Lower leg skin (tissue), 3 donors: ENCODE measurements around the gene ICAM5.

ENCODE experiments used
- CTCF ChIP-seq, 3 donors: fragments of 450-650 bp; IDR thresholded peaks; one replicate each; pipeline ENCODE4 v1.5.1; 2016; ENCODE audit warnings: antibody characterized with exemption in 3 of 3, mild to moderate bottlenecking in 3 of 3, moderate library complexity in 2 of 3
- POLR2A ChIP-seq, 2 donors: fragments of 450-650 bp; IDR thresholded peaks; one replicate each; pipeline ENCODE4 v1.6.1; 2016 to 2017; ENCODE audit warnings: antibody characterized with exemption in 2 of 2, mild to moderate bottlenecking in 1 of 2, moderate library complexity in 1 of 2

- TF ChIP-seq CTCF (IDR thresholded peaks at IDR 0.05) (no peak), POLR2A (IDR thresholded peaks at IDR 0.05) (no peak)
Observed at GRCh38 chr19:10243606-10244005, 46.1 kb upstream of the ICAM5 start.
